ENCODE measurements around the gene PGLYRP2.
"Not testable (repeated sequence)": the region's sequence is repeated elsewhere in the genome, so short reads cannot be mapped to it uniquely, and the experiment has no call there.

The PGLYRP2 gene

DNA sequence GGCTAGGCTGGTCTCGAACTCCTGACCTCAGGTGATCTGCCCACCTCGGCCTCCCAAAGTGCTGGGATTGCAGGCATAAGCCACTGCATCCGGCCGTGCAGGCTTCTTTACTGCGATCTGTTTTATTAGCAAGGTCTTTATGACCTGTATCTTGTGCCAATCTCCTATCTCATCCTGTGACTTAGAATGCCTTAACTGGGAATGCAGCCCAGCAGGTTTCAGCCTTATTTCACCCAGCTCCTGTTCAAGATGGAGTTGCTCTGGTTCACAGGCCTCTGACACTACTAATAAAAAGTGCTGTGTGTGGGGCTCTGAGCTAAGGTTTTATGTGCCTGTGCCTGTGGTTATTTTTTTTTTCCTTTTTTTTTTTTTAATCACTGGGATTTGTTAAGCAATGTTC is 6.5 kb upstream of the PGLYRP2 start:
- DNase-seq = not testable (repeated sequence)

GRCh38 chr19:15480996-15481395 is 1.7 kb upstream of the PGLYRP2 start:
- DNase-seq = not testable (repeated sequence)

GRCh38 chr19:15476325-15476724 is 3.0 kb downstream of the PGLYRP2 start:
- DNase-seq = no peak

DNA sequence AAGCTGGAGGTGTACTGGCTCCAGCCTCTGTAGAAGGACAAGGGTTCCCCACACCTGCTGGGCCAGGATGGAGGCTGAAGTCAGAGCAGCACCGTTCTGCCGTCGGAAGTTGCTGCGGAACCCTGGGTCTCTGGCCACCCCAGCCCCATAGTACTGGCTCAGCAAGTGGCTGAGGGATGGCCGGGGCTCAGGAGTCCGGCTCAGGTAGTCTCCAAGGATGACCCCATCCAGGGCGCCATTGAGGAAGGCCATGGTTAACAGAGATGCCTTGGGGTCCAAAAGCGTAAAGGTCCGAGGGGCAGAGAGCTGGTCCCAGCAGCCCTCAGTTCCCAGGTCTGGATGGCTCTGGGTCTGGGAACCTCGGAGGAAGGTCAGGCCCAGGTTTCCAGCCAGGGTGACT is 3.7 kb downstream of the PGLYRP2 start:
- DNase-seq = no peak

- no peak for DNase-seq
Measured at GRCh38 chr19:15475169-15475568, 4.1 kb downstream of the PGLYRP2 start.

DNA sequence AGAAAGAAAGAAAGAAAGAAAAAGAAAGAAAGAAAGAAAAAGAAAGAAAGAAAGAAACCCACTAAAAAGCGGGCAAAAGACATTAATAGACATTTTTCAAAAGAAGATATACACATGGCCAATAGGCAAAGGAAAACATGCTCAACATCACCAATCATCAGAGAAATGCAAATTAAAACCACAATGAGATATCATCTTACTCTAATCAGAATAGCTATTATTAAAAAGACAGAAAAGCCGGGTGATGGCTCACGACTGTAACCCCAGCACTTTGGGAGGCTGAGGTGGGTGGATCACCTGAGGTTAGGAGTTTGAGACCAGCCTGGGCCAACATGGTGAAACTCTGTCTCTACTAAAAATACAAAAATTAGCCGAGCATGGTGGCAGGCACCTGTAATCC is 5.5 kb downstream of the PGLYRP2 start:
- not testable (repeated sequence) for DNase-seq

DNA sequence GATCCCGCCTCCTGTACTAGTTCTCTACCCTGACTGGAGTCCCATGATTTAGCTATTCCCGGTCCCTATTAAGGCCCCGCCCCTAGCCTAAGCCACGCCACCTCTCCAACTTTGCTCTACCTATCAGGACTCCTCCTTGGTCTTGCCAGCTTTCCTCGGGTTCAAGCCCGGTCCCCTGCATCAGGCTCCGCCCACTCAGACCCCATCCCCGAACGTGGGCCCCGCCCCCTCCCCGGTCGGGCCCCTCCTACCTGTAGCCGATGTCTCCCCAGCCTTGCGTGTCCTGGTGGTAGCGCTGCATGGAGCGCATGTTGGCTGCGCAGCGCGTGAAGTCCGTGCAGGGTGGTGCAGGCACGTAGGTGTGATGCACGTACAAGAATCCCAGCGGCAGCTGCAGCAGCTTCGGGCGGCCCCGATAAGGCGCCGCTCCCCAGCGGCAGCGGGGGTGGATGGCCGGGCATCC is 7.6 kb downstream of the PGLYRP2 start:
- no peak for DNase-seq

DNA sequence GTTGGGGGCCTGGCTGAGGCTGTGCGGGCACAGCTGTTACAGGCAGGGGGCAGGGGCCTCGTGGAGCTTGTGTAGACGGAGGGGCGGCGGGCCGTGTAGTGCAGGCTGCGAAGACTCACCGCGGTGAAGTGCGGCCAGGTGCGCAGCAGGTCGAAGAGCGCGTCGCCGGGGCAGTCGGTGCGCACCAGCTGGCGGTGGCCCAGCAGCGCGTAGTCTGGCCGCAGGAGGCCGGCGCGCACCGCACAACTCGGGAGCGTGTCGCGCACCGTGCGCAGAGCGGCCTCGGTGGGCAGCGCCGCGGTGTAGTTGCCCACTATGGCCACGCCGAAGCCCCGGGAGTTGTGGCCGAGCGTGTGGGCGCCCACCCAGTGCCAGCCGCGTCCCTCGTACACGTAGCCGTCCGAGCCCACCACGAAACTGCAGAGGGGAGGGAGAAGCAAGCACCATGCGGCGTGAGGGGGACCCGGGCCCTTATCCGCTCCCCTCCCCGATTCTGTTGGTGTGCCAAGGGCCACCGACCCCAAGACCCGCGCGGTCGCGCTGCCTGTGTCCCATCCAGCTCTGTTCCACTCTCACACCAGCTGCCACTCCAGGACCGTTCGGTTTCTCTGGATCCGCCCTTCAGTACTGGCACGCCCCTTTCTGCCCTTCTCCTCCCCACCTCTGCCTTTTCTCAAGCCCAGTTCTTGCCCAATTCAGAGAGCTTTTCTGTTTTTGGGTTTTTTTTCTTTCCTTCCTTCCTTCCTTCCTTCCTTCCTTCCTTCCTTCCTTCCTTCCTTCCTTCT is 9.6 kb downstream of the PGLYRP2 start:
- DNase-seq = no peak

- DNase-seq = no peak
Measured at GRCh38 chr19:15468675-15469512, 10.4 kb downstream of the PGLYRP2 start.

DNA sequence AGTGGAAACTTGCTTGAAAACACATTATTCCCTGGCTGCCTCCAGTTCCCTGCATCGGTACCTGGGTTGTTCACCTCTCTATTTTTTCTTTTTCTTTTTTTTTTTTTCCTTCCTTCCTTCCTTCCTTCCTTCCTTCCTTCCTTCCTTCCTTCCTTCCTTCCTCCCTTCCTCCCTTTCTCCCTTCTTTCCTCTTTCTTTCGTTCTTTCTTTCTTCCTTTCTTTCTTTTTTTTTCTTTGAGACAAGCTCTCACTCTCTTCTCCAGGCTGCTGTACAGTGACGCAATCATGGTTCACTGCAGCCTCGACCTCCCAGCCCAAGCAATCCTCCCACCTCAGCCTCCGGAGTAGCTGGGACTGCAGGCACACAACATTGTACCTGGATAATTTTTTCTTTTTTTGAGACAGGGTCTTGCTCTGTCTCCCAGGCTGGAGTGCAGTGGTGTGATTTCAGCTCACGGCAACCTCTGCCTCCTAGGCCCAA is 11.5 kb downstream of the PGLYRP2 start:
- no peak for DNase-seq

GRCh38 chr19:15466851-15467733 is 12.2 kb downstream of the PGLYRP2 start:
- peak; percentile 86 for DNase-seq

DNA sequence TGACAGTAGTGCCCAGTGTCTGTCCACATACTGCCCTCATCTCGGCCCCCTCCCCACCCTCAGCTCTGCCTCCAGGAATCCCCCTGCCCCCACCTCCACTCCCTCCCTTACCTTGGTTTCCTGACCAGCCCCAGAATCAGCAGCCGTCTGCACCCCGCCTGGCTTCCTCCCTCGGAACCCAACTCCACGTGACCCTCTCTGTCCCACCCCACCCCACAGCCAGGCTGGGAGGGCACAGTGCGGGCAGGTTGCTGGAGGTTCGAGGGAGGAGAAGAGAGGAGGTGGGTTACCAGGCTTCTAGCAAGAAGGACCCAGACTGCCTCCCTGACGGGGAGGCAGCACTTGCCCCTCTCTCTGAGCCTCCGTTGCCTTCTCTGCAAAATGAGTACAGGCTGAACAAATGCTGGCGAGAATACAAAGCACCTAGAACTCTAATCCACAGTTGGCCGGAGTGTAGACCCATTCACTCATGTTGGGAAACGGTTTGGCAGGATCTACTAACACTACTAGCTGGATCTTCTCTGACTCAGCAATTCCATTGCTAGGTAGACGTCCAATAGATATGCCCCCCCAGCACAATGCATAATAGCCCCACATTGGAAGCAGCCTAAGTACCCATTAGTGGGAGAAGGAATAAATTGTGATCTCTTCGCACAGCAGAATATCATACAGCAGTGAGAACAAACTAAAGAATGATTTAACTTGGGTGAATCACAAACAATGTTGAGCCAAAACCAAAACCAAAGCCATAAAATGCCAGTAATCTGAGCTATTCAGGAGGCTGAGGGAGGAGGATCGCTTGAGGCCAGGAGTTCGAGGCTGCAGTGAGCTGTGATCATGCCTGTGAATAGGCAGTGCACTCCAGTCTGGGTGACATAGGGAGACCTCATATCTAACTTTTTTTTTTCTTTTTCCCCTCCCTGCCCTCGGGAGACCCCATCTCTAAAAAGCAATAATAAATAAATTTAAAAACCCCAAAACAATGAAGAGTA is 14.6 kb downstream of the PGLYRP2 start, which contains the start of gene RASAL3:
TSS of gene RASAL3 (minus strand) at position 151 of the 992 bp plus-strand sequence. CDS start 186 bp downstream, outside the sequence.
- DNase-seq = no peak

- DNase-seq = no peak
Measured at GRCh38 chr19:15463861-15464371, 15.4 kb downstream of the PGLYRP2 start.

DNA sequence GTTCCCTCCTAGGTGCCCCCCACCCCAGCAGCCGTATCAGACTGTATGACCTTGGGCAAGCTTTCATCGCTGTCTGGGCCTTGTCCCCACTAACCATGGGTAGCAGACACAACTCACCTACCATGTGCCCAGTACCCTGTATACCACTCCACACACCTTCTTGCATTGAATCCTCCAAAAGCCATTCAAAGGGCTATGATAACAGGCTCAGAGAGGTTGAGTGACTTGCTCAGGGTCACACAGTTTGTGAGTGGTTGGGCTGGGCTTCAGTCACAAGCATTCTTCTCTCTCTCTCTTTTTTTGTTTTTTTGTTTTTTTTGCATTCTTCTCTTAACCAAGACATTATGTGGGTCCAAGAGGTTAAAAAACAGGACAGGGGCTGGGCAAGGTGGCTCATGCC is 17.6 kb downstream of the PGLYRP2 start:
- DNase-seq = no peak

DNA sequence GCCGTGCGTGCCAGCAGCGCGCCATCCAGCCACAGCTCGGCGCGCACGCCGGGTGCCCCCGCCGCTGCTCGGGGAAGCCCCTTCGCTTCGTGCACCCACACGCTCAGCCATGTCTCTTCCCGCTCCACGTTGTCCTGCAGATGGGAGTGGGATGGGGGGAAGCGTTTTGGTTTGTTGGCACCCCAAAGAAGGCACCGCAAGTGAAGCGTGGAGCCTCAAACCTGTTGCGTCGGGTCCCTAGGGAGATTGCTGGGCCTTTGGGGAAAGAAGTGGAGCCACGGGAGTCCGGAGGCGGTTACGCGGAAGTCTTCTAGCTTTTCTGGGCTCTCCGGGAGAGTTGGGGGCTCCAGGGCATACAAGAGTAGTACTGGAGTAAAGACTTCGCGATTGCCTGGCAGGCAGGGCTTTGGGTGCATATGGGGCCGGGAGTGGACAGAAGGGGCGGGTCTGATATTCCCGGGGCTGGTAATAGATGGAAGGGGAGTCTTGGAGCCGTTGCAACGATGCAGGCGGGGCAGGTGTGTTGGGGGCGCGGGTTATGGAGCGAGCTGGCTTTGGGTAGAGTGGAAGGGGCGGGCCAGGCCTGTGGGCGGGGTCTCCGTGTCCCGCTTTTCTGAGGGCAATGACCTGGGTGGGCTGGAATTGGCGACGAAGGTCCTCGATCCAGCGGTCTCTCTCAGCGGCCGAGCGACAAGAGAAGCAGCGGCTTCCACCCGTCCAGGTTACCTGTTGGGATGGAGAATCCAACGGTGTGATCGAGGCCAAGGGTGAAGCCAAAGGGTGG is 21.4 kb downstream of the PGLYRP2 start:
- DNase-seq = no peak

- DNase-seq = no peak
Measured at GRCh38 chr19:15456871-15457700, 22.2 kb downstream of the PGLYRP2 start.

DNA sequence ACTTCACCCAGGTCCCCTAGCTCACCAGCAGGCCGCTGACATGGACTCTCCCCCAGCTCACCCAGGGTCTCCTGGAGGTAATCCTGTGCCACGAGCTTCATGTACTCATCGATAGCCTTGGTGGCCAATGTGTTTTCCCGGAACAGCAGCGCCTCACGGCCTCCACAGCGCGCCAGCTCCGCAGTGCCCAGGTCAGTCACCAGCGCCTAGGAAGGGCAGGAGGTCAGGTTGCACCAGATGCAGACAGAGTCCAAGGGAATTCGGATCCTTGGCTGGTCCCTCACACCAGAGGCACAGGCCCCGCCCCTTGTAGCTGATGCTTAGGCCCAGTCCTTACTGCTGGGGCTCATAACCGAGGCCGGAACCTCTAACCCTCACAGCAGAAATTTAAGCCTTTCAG is 22.9 kb downstream of the PGLYRP2 start:
- DNase-seq = no peak

DNA sequence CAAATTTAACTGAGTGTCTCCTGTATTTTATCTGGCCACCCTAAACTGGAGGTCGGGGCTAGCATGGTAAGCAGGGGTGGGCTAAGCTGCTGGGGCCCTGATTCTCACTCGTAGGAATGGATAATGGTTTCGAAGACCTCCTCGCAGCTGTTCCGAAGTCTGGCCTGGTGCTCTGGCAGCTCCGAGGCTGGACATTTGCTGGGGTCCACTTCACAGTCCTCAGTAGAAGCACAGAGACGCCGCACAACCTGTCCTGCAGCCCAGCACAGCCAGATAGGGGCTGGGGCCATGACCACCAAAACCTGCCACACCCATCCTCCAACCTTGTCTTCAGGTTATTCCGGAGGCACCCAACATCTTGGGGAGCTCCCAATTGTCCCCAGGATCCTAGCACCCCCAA is 23.3 kb downstream of the PGLYRP2 start:
- no peak for DNase-seq

Data from HCEC 1CT (cell line).